ENCODE data around the gene NKX6-2. TPM values are rescaled to one million over a fixed set of nuclear protein-coding genes. Genes with fewer than 3 reads are reported as not detected.

Gene NKX6-2
- polyA plus RNA-seq, 1 donor (not counting 4 experiments of a cell fraction or from before 2014, with no cell fraction given), result not detected

GRCh38 chr10:132783165-132783939, 2.6 kb downstream of the NKX6-2 start:
- no peaks in the 10 kb centered on the region for H4K20me1 ChIP-seq (ENCODE audit: control insufficient read depth, extremely low read depth, insufficient read depth, low read length)

GRCh38 chr10:132781556-132781955, 4.4 kb downstream of the NKX6-2 start:
- H3K9ac ChIP-seq (ENCODE audit: control insufficient read depth, extremely low read depth, insufficient read depth, low read length), result no peak overlapping the region
- TF ChIP-seq EZH2 (IDR thresholded peaks at IDR 0.05; ENCODE audit: low read length), result no peak
- no peak for TF ChIP-seq CTCF (optimal IDR thresholded peaks at IDR 0.05 in 1 of 3, IDR thresholded peaks at IDR 0.05 in 1 of 3, conservative IDR thresholded peaks at IDR 0.05 in 1 of 3; ENCODE audit: extremely low read depth in 1 of 3, insufficient read depth in 2 of 3, low read length in 3 of 3)
- H3K27ac ChIP-seq (ENCODE audit: control insufficient read depth, insufficient read depth, low read length), result no peak overlapping the region
- no peaks in the 10 kb centered on the region for H3K36me3 ChIP-seq (ENCODE audit: control insufficient read depth in 2 of 2, extremely low read depth in 1 of 2, insufficient read depth in 2 of 2, low read length in 2 of 2)
- H3K4me2 ChIP-seq (ENCODE audit: control insufficient read depth, extremely low read depth, insufficient read depth, low read depth, low read length), result no peak overlapping the region
- no peaks in the 10 kb centered on the region for H4K20me1 ChIP-seq (ENCODE audit: control insufficient read depth, extremely low read depth, insufficient read depth, low read length)
- H3K9me1 ChIP-seq (ENCODE audit: control insufficient read depth, extremely low read depth, insufficient read depth, low read length), result no peaks in the 10 kb centered on the region
- DNase-seq (ENCODE audit: low read depth, low spot score) (no peak), FAIRE-seq (no peak)
- no peak overlapping the region for H3K4me3 ChIP-seq (ENCODE audit: control insufficient read depth in 2 of 3, extremely low read depth in 1 of 3, insufficient read depth in 2 of 3, low read depth in 1 of 3, low read length in 3 of 3)
- no peaks in the 10 kb centered on the region for H3K79me2 ChIP-seq (ENCODE audit: control insufficient read depth, insufficient read depth, low read length)
- no peak overlapping the region for H2AFZ ChIP-seq (ENCODE audit: control insufficient read depth, low read length)
- no peaks in the 10 kb centered on the region for H3K4me1 ChIP-seq (ENCODE audit: control insufficient read depth, extremely low read depth, insufficient read depth, low read length)
- dilution Hi-C loops (cut with MboI; ENCODE audit: extremely low pct_ligation_motif_present, low sequenced_read_pairs), result no loop called here
- H3K9me3 ChIP-seq (ENCODE audit: control insufficient read depth, low read depth, low read length), result no peaks in the 10 kb centered on the region
- H3K27me3 ChIP-seq (ENCODE audit: control insufficient read depth, extremely low read depth, insufficient read depth, low read length), result peaks cover 22% of the 10 kb centered on the region

More at GRCh38 chr10:132783165-132783939, 2.6 kb downstream of the NKX6-2 start:
- no peak overlapping the region for H3K4me2 ChIP-seq (ENCODE audit: control insufficient read depth, extremely low read depth, insufficient read depth, low read depth, low read length)
- no peaks in the 10 kb centered on the region for H3K9me3 ChIP-seq (ENCODE audit: control insufficient read depth, low read depth, low read length)
- H3K27ac ChIP-seq (ENCODE audit: control insufficient read depth, insufficient read depth, low read length), result no peak overlapping the region
- no peaks in the 10 kb centered on the region for H3K9me1 ChIP-seq (ENCODE audit: control insufficient read depth, extremely low read depth, insufficient read depth, low read length)
- DNase-seq (ENCODE audit: low read depth, low spot score), result no peak
- dilution Hi-C loops (cut with MboI; ENCODE audit: extremely low pct_ligation_motif_present, low sequenced_read_pairs), result no loop called here
- H2AFZ ChIP-seq (ENCODE audit: control insufficient read depth, low read length), result no peak overlapping the region
- no peak overlapping the region for H3K4me3 ChIP-seq (ENCODE audit: control insufficient read depth in 2 of 3, extremely low read depth in 1 of 3, insufficient read depth in 2 of 3, low read depth in 1 of 3, low read length in 3 of 3)
- H3K9ac ChIP-seq (ENCODE audit: control insufficient read depth, extremely low read depth, insufficient read depth, low read length), result no peak overlapping the region
- FAIRE-seq, result no peak
- H3K27me3 ChIP-seq (ENCODE audit: control insufficient read depth, extremely low read depth, insufficient read depth, low read length), result peaks cover 39% of the 10 kb centered on the region
- no peaks in the 10 kb centered on the region for H3K79me2 ChIP-seq (ENCODE audit: control insufficient read depth, insufficient read depth, low read length)
- H3K4me1 ChIP-seq (ENCODE audit: control insufficient read depth, extremely low read depth, insufficient read depth, low read length), result no peaks in the 10 kb centered on the region
- H3K36me3 ChIP-seq (ENCODE audit: control insufficient read depth in 2 of 2, extremely low read depth in 1 of 2, insufficient read depth in 2 of 2, low read length in 2 of 2), result no peaks in the 10 kb centered on the region
- TF ChIP-seq CTCF (optimal IDR thresholded peaks at IDR 0.05 in 1 of 3, IDR thresholded peaks at IDR 0.05 in 1 of 3, conservative IDR thresholded peaks at IDR 0.05 in 1 of 3; ENCODE audit: extremely low read depth in 1 of 3, insufficient read depth in 2 of 3, low read length in 3 of 3), result no peak
- no peak for TF ChIP-seq EZH2 (IDR thresholded peaks at IDR 0.05; ENCODE audit: low read length)
